ENCODE results near the gene MUC20. TPM values are rescaled to one million over a fixed set of nuclear protein-coding genes. Genes with fewer than 3 reads are reported as not detected.
"Not testable (repeated sequence)": the region's sequence is repeated elsewhere in the genome, so short reads cannot be mapped to it uniquely, and the experiment has no call there.

The MUC20 gene
- polyA plus RNA-seq, 2 donors: 49.6 to 126 TPM

- H3K27me3 ChIP-seq (ENCODE audit: control insufficient read depth in 1 of 2, insufficient read depth in 2 of 2, low read length in 2 of 2); H3K27ac ChIP-seq (ENCODE audit: low read depth in 2 of 2, low read length in 1 of 2); H3K4me3 ChIP-seq (ENCODE audit: low read depth in 1 of 2, low read length in 2 of 2); H3K4me1 ChIP-seq (ENCODE audit: control insufficient read depth in 2 of 2, insufficient read depth in 2 of 2, low read length in 1 of 2); H3K9me3 ChIP-seq (ENCODE audit: control insufficient read depth in 2 of 2, insufficient read depth in 1 of 2, low read depth in 1 of 2, low read length in 1 of 2): not testable (repeated sequence)
- 85 to 88% methylated on average over 3 to 4 of the region's 5 CpGs for WGBS, 2 donors
- peaks cover 0 to 14% of the 10 kb centered on the region in 2 donors for H3K36me3 ChIP-seq (ENCODE audit: control insufficient read depth in 2 of 2, insufficient read depth in 2 of 2, low read length in 1 of 2)
These were observed 8.0 kb downstream of the MUC20 start for GRCh38 chr3:195728789-195729188.

- Histone ChIP-seq H3K27me3 (ENCODE audit: control insufficient read depth in 1 of 2, insufficient read depth in 2 of 2, low read length in 2 of 2) (no peaks in the 10 kb centered on the region), H3K27ac (ENCODE audit: low read depth in 2 of 2, low read length in 1 of 2) (no peak overlapping the region), H3K36me3 (ENCODE audit: control insufficient read depth in 2 of 2, insufficient read depth in 2 of 2, low read length in 1 of 2) (peaks cover 0 to 14% of the 10 kb centered on the region in 2 donors), H3K4me1 (ENCODE audit: control insufficient read depth in 2 of 2, insufficient read depth in 2 of 2, low read length in 1 of 2) (no peaks in the 10 kb centered on the region), H3K4me3 (ENCODE audit: low read depth in 1 of 2, low read length in 2 of 2) (no peak overlapping the region), H3K9me3 (ENCODE audit: control insufficient read depth in 2 of 2, insufficient read depth in 1 of 2, low read depth in 1 of 2, low read length in 1 of 2) (no peaks in the 10 kb centered on the region)
- WGBS, 2 donors: 84 to 88% methylated on average over 18 of the region's 18 CpGs
These were observed 8.9 kb downstream of the MUC20 start for GRCh38 chr3:195729476-195730251.

- H3K4me1 ChIP-seq (ENCODE audit: control insufficient read depth in 2 of 2, insufficient read depth in 2 of 2, low read length in 1 of 2): no peaks in the 10 kb centered on the region
- H3K27me3 ChIP-seq (ENCODE audit: control insufficient read depth in 1 of 2, insufficient read depth in 2 of 2, low read length in 2 of 2): no peaks in the 10 kb centered on the region
- no peaks in the 10 kb centered on the region for H3K9me3 ChIP-seq (ENCODE audit: control insufficient read depth in 2 of 2, insufficient read depth in 1 of 2, low read depth in 1 of 2, low read length in 1 of 2)
- no peak overlapping the region for H3K27ac ChIP-seq (ENCODE audit: low read depth in 2 of 2, low read length in 1 of 2)
- WGBS, 2 donors: 93% methylated on average over 11 of the region's 11 CpGs
- peaks cover 5 to 18% of the 10 kb centered on the region in 2 donors for H3K36me3 ChIP-seq (ENCODE audit: control insufficient read depth in 2 of 2, insufficient read depth in 2 of 2, low read length in 1 of 2)
- no peak overlapping the region for H3K4me3 ChIP-seq (ENCODE audit: low read depth in 1 of 2, low read length in 2 of 2)
These were observed 10.7 kb downstream of the MUC20 start for GRCh38 chr3:195731356-195731905.

- Histone ChIP-seq H3K27me3 (ENCODE audit: control insufficient read depth in 1 of 2, insufficient read depth in 2 of 2, low read length in 2 of 2) (no peaks in the 10 kb centered on the region), H3K4me3 (ENCODE audit: low read depth in 1 of 2, low read length in 2 of 2) (no peak overlapping the region), H3K27ac (ENCODE audit: low read depth in 2 of 2, low read length in 1 of 2) (no peak overlapping the region), H3K4me1 (ENCODE audit: control insufficient read depth in 2 of 2, insufficient read depth in 2 of 2, low read length in 1 of 2) (no peaks in the 10 kb centered on the region), H3K36me3 (ENCODE audit: control insufficient read depth in 2 of 2, insufficient read depth in 2 of 2, low read length in 1 of 2) (peaks cover 5 to 20% of the 10 kb centered on the region in 2 donors), H3K9me3 (ENCODE audit: control insufficient read depth in 2 of 2, insufficient read depth in 1 of 2, low read depth in 1 of 2, low read length in 1 of 2) (no peaks in the 10 kb centered on the region)
- WGBS, 2 donors: 72 to 73% methylated on average over 12 of the region's 12 CpGs
These were observed 12.2 kb downstream of the MUC20 start for GRCh38 chr3:195732940-195733339.

- Histone ChIP-seq H3K9me3 (ENCODE audit: control insufficient read depth in 2 of 2, insufficient read depth in 1 of 2, low read depth in 1 of 2, low read length in 1 of 2) (peaks cover 0 to 4% of the 10 kb centered on the region in 2 donors), H3K36me3 (ENCODE audit: control insufficient read depth in 2 of 2, insufficient read depth in 2 of 2, low read length in 1 of 2) (peaks cover 5 to 20% of the 10 kb centered on the region in 2 donors)
- 77 to 79% methylated on average over 16 of the region's 16 CpGs for WGBS, 2 donors
These were observed 14.4 kb downstream of the MUC20 start for GRCh38 chr3:195735036-195735695.

GRCh38 chr3:195736866-195737490, 16.2 kb downstream of the MUC20 start:
- no peaks in the 10 kb centered on the region for H3K27me3 ChIP-seq (ENCODE audit: control insufficient read depth in 1 of 2, insufficient read depth in 2 of 2, low read length in 2 of 2)
- H3K27ac ChIP-seq (ENCODE audit: low read depth in 2 of 2, low read length in 1 of 2): no peak overlapping the region
- peaks cover 5 to 12% of the 10 kb centered on the region in 2 donors for H3K36me3 ChIP-seq (ENCODE audit: control insufficient read depth in 2 of 2, insufficient read depth in 2 of 2, low read length in 1 of 2)
- no peaks in the 10 kb centered on the region for H3K4me1 ChIP-seq (ENCODE audit: control insufficient read depth in 2 of 2, insufficient read depth in 2 of 2, low read length in 1 of 2)
- 88 to 91% methylated on average over 12 of the region's 12 CpGs for WGBS, 2 donors
- H3K9me3 ChIP-seq (ENCODE audit: control insufficient read depth in 2 of 2, insufficient read depth in 1 of 2, low read depth in 1 of 2, low read length in 1 of 2): peaks cover 0 to 4% of the 10 kb centered on the region in 2 donors
- no peak overlapping the region for H3K4me3 ChIP-seq (ENCODE audit: low read depth in 1 of 2, low read length in 2 of 2)

More at GRCh38 chr3:195735036-195735695, 14.4 kb downstream of the MUC20 start:
- no peaks in the 10 kb centered on the region for H3K27me3 ChIP-seq (ENCODE audit: control insufficient read depth in 1 of 2, insufficient read depth in 2 of 2, low read length in 2 of 2)
- H3K4me1 ChIP-seq (ENCODE audit: control insufficient read depth in 2 of 2, insufficient read depth in 2 of 2, low read length in 1 of 2): no peaks in the 10 kb centered on the region
- no peak overlapping the region for H3K27ac ChIP-seq (ENCODE audit: low read depth in 2 of 2, low read length in 1 of 2)
- no peak overlapping the region for H3K4me3 ChIP-seq (ENCODE audit: low read depth in 1 of 2, low read length in 2 of 2)

GRCh38 chr3:195737782-195738181, 17.0 kb downstream of the MUC20 start:
- 80 to 90% methylated on average over 6 of the region's 6 CpGs for WGBS, 2 donors
- H3K36me3 ChIP-seq (ENCODE audit: control insufficient read depth in 2 of 2, insufficient read depth in 2 of 2, low read length in 1 of 2): peaks cover 5 to 12% of the 10 kb centered on the region in 2 donors
- H3K4me1 ChIP-seq (ENCODE audit: control insufficient read depth in 2 of 2, insufficient read depth in 2 of 2, low read length in 1 of 2): not testable (repeated sequence)

GRCh38 chr3:195738274-195739044, 17.7 kb downstream of the MUC20 start:
- Histone ChIP-seq H3K36me3 (ENCODE audit: control insufficient read depth in 2 of 2, insufficient read depth in 2 of 2, low read length in 1 of 2) (peaks cover 5 to 8% of the 10 kb centered on the region in 2 donors), H3K9me3 (ENCODE audit: control insufficient read depth in 2 of 2, insufficient read depth in 1 of 2, low read depth in 1 of 2, low read length in 1 of 2) (peaks cover 0 to 4% of the 10 kb centered on the region in 2 donors), H3K27ac (ENCODE audit: low read depth in 2 of 2, low read length in 1 of 2) (no peak overlapping the region), H3K27me3 (ENCODE audit: control insufficient read depth in 1 of 2, insufficient read depth in 2 of 2, low read length in 2 of 2) (no peaks in the 10 kb centered on the region), H3K4me1 (ENCODE audit: control insufficient read depth in 2 of 2, insufficient read depth in 2 of 2, low read length in 1 of 2) (no peaks in the 10 kb centered on the region), H3K4me3 (ENCODE audit: low read depth in 1 of 2, low read length in 2 of 2) (no peak overlapping the region)
- WGBS, 2 donors: 82 to 85% methylated on average over 14 of the region's 14 CpGs

More at GRCh38 chr3:195737782-195738181, 17.0 kb downstream of the MUC20 start:
- H3K27me3 ChIP-seq (ENCODE audit: control insufficient read depth in 1 of 2, insufficient read depth in 2 of 2, low read length in 2 of 2); H3K9me3 ChIP-seq (ENCODE audit: control insufficient read depth in 2 of 2, insufficient read depth in 1 of 2, low read depth in 1 of 2, low read length in 1 of 2); H3K27ac ChIP-seq (ENCODE audit: low read depth in 2 of 2, low read length in 1 of 2); H3K4me3 ChIP-seq (ENCODE audit: low read depth in 1 of 2, low read length in 2 of 2): not testable (repeated sequence)
